K562 (cell line): ENCODE measurements around the gene SUPT3H. TPM values are rescaled to one million over a fixed set of nuclear protein-coding genes. Genes with fewer than 3 reads are reported as not detected.

Experiments used
- ETV1 ChIP-seq: fragments of 450-650 bp; conservative IDR thresholded peaks from 2 replicates; pipeline ENCODE4 v1.6.1; 2016; ENCODE audit warnings: missing genetic modification characterization, control low read depth, low read depth, missing compliant biosample characterization
- ETV6 ChIP-seq, 3 experiments: fragments of 150-350 bp in 1 of 3; sonication (generic) in 1 of 3; formaldehyde crosslinking in 1 of 3; IDR thresholded peaks; 2 replicates each; pipeline versions ENCODE4 v1.6.1 to v1.8.0; 2014 to 2022; ENCODE audit warnings: borderline replicate concordance in 2 of 3, low read depth in 2 of 3, antibody characterized with exemption in 1 of 3, low read length in 1 of 3, mild to moderate bottlenecking in 1 of 3, missing genetic modification reagents in 1 of 3
- GATAD2B ChIP-seq: fragments of 450-650 bp; IDR thresholded peaks from 2 replicates; pipeline ENCODE4 v1.6.1; 2017; ENCODE audit warnings: mild to moderate bottlenecking, borderline replicate concordance
- HMGN3 ChIP-seq: IDR thresholded peaks from 2 replicates; pipeline ENCODE4 v1.6.1; 2011; ENCODE audit warnings: borderline replicate concordance, low read depth, mild to moderate bottlenecking, mixed read lengths, low read length; ENCODE audit not compliant: insufficient read length; ENCODE audit errors: extremely low read depth
- L3MBTL2 ChIP-seq: fragments of 450-650 bp; IDR thresholded peaks from 2 replicates; pipeline ENCODE4 v1.6.1; 2016; ENCODE audit warnings: mild to moderate bottlenecking, moderate library complexity
- MEF2A ChIP-seq: IDR thresholded peaks from 2 replicates; pipeline ENCODE4 v1.6.1; 2011; ENCODE audit warnings: low read depth, mild to moderate bottlenecking, low read length, moderate library complexity; ENCODE audit not compliant: control insufficient read depth
- MYNN ChIP-seq, 2 experiments: sonication (generic); formaldehyde crosslinking in 1 of 2; IDR thresholded peaks; 2 replicates each; pipeline versions ENCODE4 v1.5.0 to v1.6.1; 2016 to 2020; ENCODE audit warnings: antibody characterized with exemption in 1 of 2, missing genetic modification reagents in 1 of 2
- NR4A1 ChIP-seq, 2 experiments: fragments of 250-450 bp in 1 of 2; fragments of 450-650 bp in 1 of 2; sonication (Bioruptor Pico) in 1 of 2; IDR thresholded peaks; 2 replicates each; pipeline versions ENCODE4 v1.4.0 to v1.6.1; 2016 to 2020; ENCODE audit warnings: mild to moderate bottlenecking in 2 of 2, missing compliant biosample characterization in 1 of 2, missing genetic modification characterization in 1 of 2, moderate library complexity in 1 of 2
- POLR2AphosphoS2 ChIP-seq: IDR thresholded peaks from 2 replicates; pipeline ENCODE4 v1.6.1; 2012; ENCODE audit warnings: low read length, improper control_type of control experiment
- RCOR1 ChIP-seq, 2 experiments: IDR thresholded peaks; 2 replicates each; pipeline ENCODE4 v1.6.1; 2012; ENCODE audit warnings: low read depth in 2 of 2, low read length in 2 of 2, borderline replicate concordance in 1 of 2, improper control_type of control experiment in 1 of 2
- RNF2 ChIP-seq: sonication (generic); IDR thresholded peaks from 2 replicates; pipeline ENCODE4 v1.6.1; 2016
- SMARCE1 ChIP-seq: fragments of 450-650 bp; IDR thresholded peaks from 2 replicates; pipeline ENCODE4 v1.7.1; 2016; ENCODE audit warnings: mild to moderate bottlenecking
- SRSF9 ChIP-seq: fragments of 200-400 bp; formaldehyde crosslinking; IDR thresholded peaks from 2 replicates; pipeline ENCODE4 v1.6.1; 2017; ENCODE audit warnings: low read depth, low read length, borderline replicate concordance
- TBP ChIP-seq: optimal IDR thresholded peaks from 2 replicates; pipeline ENCODE3; 2011; ENCODE audit warnings: low read depth, low read length, improper control_type of control experiment
- TEAD1 ChIP-seq, 2 experiments: fragments of 450-650 bp in 1 of 2; sonication (generic) in 1 of 2; formaldehyde crosslinking; IDR thresholded peaks; 2 replicates each; pipeline versions ENCODE4 v1.4.0 to v1.8.0; 2020 to 2022; ENCODE audit warnings: mild to moderate bottlenecking in 2 of 2, missing genetic modification reagents in 1 of 2
- WHSC1 ChIP-seq: IDR thresholded peaks from one replicate; pipeline ENCODE4 v1.6.1; 2012; ENCODE audit warnings: low read length, control low read depth, inconsistent platforms
- ZBTB17 ChIP-seq: fragments of 450-650 bp; formaldehyde crosslinking; IDR thresholded peaks from 2 replicates; pipeline ENCODE4 v1.4.0; 2020; ENCODE audit warnings: mild to moderate bottlenecking
- ZBTB7A ChIP-seq: IDR thresholded peaks from 2 replicates; pipeline ENCODE4 v1.6.1; 2011; ENCODE audit warnings: low read depth, mild to moderate bottlenecking, low read length, moderate library complexity, borderline replicate concordance; ENCODE audit not compliant: control insufficient read depth
- ZNF184 ChIP-seq: sonication (generic); formaldehyde crosslinking; IDR thresholded peaks from 2 replicates; pipeline ENCODE4 v1.5.0; 2020; ENCODE audit warnings: missing genetic modification reagents
- ZNF583 ChIP-seq: fragments of 250-450 bp; sonication (Bioruptor Pico); IDR thresholded peaks from 2 replicates; pipeline ENCODE4 v1.4.0; 2020
- polyA plus RNA-seq, 8 experiments: library from polyadenylated mRNA; depleted of rRNA in 4 of 8; stranded (reverse) in 5 of 8; unstranded in 3 of 8; fragments of >200 nt; fragmentation: Nextera tagmentation in 2 of 8; fragmentation: Illumina TruSeq in 1 of 8; extraction: Ambion mirVana in 2 of 8; extraction: Trizol in 1 of 8; gene quantifications; 2 replicates each; pipeline versions ENCODE4 v1.2.1 to v1.2.3, GENCODE V29; 2011 to 2014; ENCODE audit warnings: inconsistent platforms in 1 of 8, missing spikeins in 1 of 8
- total RNA-seq, 7 experiments: library from RNA; depleted of rRNA in 6 of 7; stranded (reverse); fragments of >200 nt in 6 of 7; fragmentation: Illumina TruSeq in 2 of 7; extraction: Trizol in 2 of 7; gene quantifications; 2 replicates each; pipeline versions ENCODE4 v1.2.1 to v1.2.3, GENCODE V29; 2011 to 2021; ENCODE audit warnings: low replicate concordance in 1 of 7
- TF ChIP-seq, protein P1 (sequence below): sonication (generic); formaldehyde crosslinking; IDR thresholded peaks from 2 replicates; pipeline ENCODE4 v1.8.0; 2022; ENCODE audit warnings: mild to moderate bottlenecking, missing genetic modification reagents
- TF ChIP-seq, protein P2 (sequence below): fragments of 450-650 bp; IDR thresholded peaks from 2 replicates; pipeline ENCODE4 v1.6.1; 2016; ENCODE audit warnings: antibody characterized with exemption

SUPT3H gene
- total and polyA plus RNA-seq, 9 of the 15 experiments (the other 6 are each of a cell fraction or from before 2014, with no cell fraction given): 7.2 to 16.3 (median 11.9) TPM

DNA sequence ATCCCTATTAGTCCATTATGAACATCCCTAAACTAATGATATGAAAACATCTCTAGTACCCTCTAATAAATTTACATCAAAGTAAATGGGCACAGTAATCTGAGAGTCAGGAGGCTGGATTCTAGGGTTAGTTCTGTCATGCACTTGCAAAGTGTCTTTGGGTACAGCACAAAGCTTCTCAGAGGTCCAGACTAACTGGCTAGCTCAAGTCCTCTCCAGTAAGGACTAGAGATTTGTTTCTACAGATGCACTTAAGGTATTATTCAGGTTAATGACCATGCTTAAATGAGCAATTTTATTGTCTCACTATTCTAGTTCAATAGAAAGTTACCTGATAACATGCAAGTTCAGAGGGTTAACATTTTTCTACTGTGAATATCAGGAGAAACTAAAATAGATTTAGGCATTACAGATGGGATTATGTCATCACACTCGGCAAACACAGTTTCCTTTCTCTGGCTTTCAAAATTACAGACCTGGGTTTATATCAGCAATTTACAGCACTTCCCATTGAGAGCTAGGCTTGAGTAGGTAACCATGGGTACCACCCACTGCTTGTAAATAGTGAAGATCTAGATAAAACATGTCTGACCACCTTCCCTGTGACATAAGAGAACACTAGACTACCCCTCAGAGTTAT, 452.5 kb downstream of the SUPT3H start (continued):
- TF ChIP-seq GATAD2B (no peak), ETV6 (IDR thresholded peaks at IDR 0.05; ENCODE audit: borderline replicate concordance in 1 of 2, low read depth in 2 of 2, low read length in 1 of 2) (no peak), ETV6 (CRISPR knock-in tag; IDR thresholded peaks at IDR 0.05; ENCODE audit: borderline replicate concordance) (no peak), ZNF583 (CRISPR knock-in tag) (no peak), POLR2AphosphoS2 (no peak), RCOR1 (IDR thresholded peaks at IDR 0.05; ENCODE audit: borderline replicate concordance in 1 of 2, low read depth in 2 of 2, low read length in 2 of 2) (no peak), TBP (no peak), MYNN (IDR thresholded peaks at IDR 0.05) (no peak), MYNN (CRISPR knock-in tag; IDR thresholded peaks at IDR 0.05) (no peak), WHSC1 (no peak), ZBTB17 (CRISPR knock-in tag) (0 out of 2 replicates have a peak, but pooled peaks have one; percentile 42), SRSF9 (no peak), L3MBTL2 (no peak), RNF2 (peak; percentile 34; the same call in 1 of the 2 replicates), MEF2A (peak; percentile 47; the same call in 1 of the 2 replicates), ETV1 (no peak), NR4A1 (CRISPR knock-in tag; IDR thresholded peaks at IDR 0.05) (no peak), NR4A1 (tag; IDR thresholded peaks at IDR 0.05) (no peak), HMGN3 (no peak), ZBTB7A (no peak), ZNF184 (no peak), SMARCE1 (no peak), TEAD1 (CRISPR knock-in tag; IDR thresholded peaks at IDR 0.05) (peak in 1 of 2 experiments; percentile 35; a peak in 1 of 4 replicates)
- TF ChIP-seq, protein P1, sequence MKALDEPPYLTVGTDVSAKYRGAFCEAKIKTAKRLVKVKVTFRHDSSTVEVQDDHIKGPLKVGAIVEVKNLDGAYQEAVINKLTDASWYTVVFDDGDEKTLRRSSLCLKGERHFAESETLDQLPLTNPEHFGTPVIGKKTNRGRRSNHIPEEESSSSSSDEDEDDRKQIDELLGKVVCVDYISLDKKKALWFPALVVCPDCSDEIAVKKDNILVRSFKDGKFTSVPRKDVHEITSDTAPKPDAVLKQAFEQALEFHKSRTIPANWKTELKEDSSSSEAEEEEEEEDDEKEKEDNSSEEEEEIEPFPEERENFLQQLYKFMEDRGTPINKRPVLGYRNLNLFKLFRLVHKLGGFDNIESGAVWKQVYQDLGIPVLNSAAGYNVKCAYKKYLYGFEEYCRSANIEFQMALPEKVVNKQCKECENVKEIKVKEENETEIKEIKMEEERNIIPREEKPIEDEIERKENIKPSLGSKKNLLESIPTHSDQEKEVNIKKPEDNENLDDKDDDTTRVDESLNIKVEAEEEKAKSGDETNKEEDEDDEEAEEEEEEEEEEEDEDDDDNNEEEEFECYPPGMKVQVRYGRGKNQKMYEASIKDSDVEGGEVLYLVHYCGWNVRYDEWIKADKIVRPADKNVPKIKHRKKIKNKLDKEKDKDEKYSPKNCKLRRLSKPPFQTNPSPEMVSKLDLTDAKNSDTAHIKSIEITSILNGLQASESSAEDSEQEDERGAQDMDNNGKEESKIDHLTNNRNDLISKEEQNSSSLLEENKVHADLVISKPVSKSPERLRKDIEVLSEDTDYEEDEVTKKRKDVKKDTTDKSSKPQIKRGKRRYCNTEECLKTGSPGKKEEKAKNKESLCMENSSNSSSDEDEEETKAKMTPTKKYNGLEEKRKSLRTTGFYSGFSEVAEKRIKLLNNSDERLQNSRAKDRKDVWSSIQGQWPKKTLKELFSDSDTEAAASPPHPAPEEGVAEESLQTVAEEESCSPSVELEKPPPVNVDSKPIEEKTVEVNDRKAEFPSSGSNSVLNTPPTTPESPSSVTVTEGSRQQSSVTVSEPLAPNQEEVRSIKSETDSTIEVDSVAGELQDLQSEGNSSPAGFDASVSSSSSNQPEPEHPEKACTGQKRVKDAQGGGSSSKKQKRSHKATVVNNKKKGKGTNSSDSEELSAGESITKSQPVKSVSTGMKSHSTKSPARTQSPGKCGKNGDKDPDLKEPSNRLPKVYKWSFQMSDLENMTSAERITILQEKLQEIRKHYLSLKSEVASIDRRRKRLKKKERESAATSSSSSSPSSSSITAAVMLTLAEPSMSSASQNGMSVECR (CRISPR knock-in tag): no peak
- TF ChIP-seq, protein P2, sequence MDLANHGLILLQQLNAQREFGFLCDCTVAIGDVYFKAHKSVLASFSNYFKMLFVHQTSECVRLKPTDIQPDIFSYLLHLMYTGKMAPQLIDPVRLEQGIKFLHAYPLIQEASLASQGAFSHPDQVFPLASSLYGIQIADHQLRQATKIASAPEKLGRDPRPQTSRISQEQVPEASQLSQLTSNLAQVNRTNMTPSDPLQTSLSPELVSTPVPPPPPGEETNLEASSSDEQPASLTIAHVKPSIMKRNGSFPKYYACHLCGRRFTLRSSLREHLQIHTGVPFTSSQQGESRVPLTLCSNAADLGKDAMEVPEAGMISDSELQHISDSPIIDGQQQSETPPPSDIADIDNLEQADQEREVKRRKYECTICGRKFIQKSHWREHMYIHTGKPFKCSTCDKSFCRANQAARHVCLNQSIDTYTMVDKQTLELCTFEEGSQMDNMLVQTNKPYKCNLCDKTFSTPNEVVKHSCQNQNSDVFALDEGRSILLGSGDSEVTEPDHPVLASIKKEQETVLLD: no peak
